Activated CD4-positive, alpha-beta T cell treated with anti-CD3 and anti-CD28 coated beads for 36 hours (primary cell): Measurements from ENCODE around the gene IFT57. TPM values are rescaled to one million over a fixed set of nuclear protein-coding genes. Genes with fewer than 3 reads are reported as not detected.

ENCODE experiments used
- ATAC-seq: fragments of 200-7000 bp; cut with Tn5 transposase; one replicate; pipeline ENCODE4 v1.10.0; 2021; ENCODE audit warnings: mild to moderate bottlenecking, moderate library complexity
- CTCF ChIA-PET: fragments of 350-600 bp; sonication (Branson Sonifier 250); formaldehyde crosslinking; loops from one replicate; lab custom pipeline; 2021; ENCODE audit warnings: antibody characterized with exemption; lab: Charles Lee
- POLR2A ChIA-PET: fragments of 350-600 bp; sonication (Branson Sonifier 250); formaldehyde crosslinking; loops from one replicate; lab custom pipeline; 2021; ENCODE audit warnings: antibody characterized with exemption, inconsistent platforms; lab: Charles Lee
- DNase-seq: peaks from one replicate; pipeline ENCODE4 v3.0.0-alpha.2; 2020
- H3K27ac Mint-ChIP-seq: one replicate; pipeline ENCODE4 v1.8.0; 2021; ENCODE audit warnings: mixed read lengths
- H3K27me3 Mint-ChIP-seq: one replicate; pipeline ENCODE4 v1.8.0; 2021; ENCODE audit warnings: mixed read lengths
- H3K36me3 Mint-ChIP-seq: one replicate; pipeline ENCODE4 v1.8.0; 2021; ENCODE audit warnings: low read depth, mixed read lengths
- H3K4me1 Mint-ChIP-seq: one replicate; pipeline ENCODE4 v1.8.0; 2021; ENCODE audit warnings: mixed read lengths
- H3K4me3 Mint-ChIP-seq: one replicate; pipeline ENCODE4 v1.8.0; 2021; ENCODE audit warnings: mild to moderate bottlenecking, moderate library complexity, mixed read lengths
- H3K9me3 Mint-ChIP-seq: one replicate; pipeline ENCODE4 v1.8.0; 2021; ENCODE audit warnings: low read depth, mixed read lengths
- intact Hi-C, 2 experiments: fragments of 100-400 bp; cut with DNase I in 1 of 2; cut with micrococcal nuclease in 1 of 2; formaldehyde crosslinking; loops; one replicate each; pipeline versions ENCODE4 v1.14.2 to v1.15.1; 2022 to 2024; cut with DNase I, micrococcal nuclease
- total RNA-seq, 2 experiments: library from RNA; stranded (reverse); gene quantifications; one replicate each; pipeline ENCODE4 v1.2.3, GENCODE V29; 2021

The IFT57 gene
- total RNA-seq, 2 experiments from 2014 or later, result 27.9 to 29.6 TPM

GRCh38 chr3:108127301-108127988 lies 94.8 kb downstream of the IFT57 start:
- ChIA-PET POLR2A (interaction anchor here (0.5 to 6.9 kb wide), 3 partner anchors 31 to 193 kb away, joined by 3 to 78 read pairs (median 4); partner anchors contain the start of gene CD47), CTCF (interaction anchor here (0.8 to 1.9 kb wide), 4 partner anchors 10 to 41 kb away, joined by 3 to 5 read pairs (median 4); no protein-coding TSS in a partner anchor)
- peak; percentile 33 for ATAC-seq
- H3K36me3 Mint-ChIP-seq, result peaks cover 62% of the 10 kb centered on the region
- H3K27me3 Mint-ChIP-seq, result no peaks in the 10 kb centered on the region
- peaks cover 74% of the 10 kb centered on the region for H3K4me1 Mint-ChIP-seq
- peak overlapping the region; percentile 93 for H3K4me3 Mint-ChIP-seq
- peaks cover 10% of the 10 kb centered on the region for H3K9me3 Mint-ChIP-seq
- intact Hi-C loops, result loop anchor here (5.0 to 10.0 kb wide), 5 partner anchors 175 to 707 kb away; no protein-coding TSS in a partner anchor
- peak; percentile 70 for DNase-seq
- peak overlapping the region; percentile 99 for H3K27ac Mint-ChIP-seq

DNA sequence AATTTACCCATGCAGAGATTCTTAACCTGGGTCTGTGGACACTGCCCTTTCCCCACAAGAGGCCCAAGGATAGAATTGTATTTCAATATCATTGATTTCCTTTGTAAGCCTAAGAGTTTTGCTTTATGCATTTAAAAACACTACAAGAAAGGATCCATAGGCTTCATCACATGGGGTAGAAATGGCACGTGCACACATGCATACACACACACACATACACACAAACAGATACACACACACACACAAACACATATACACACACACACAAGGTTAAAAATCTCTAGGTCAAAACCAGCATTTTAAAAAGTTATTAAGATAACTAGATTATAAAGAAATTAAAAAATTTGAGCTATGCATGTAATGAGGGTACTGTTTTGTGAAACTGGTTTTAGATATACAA lies 95.9 kb downstream of the IFT57 start:
- H3K9me3 Mint-ChIP-seq, result peaks cover 10% of the 10 kb centered on the region
- intact Hi-C loops, result loop anchor here (5.0 to 10.0 kb wide), 5 partner anchors 176 to 708 kb away; no protein-coding TSS in a partner anchor
- H3K4me1 Mint-ChIP-seq, result peaks cover 71% of the 10 kb centered on the region
- peak overlapping the region; percentile 93 for H3K4me3 Mint-ChIP-seq
- ChIA-PET POLR2A (interaction anchor here (1.1 to 6.9 kb wide), 4 partner anchors 8 to 96 kb away, joined by 3 to 78 read pairs (median 6); partner anchors contain the start of genes CD47 and IFT57), CTCF (interaction anchor here (1.0 to 1.9 kb wide), 4 partner anchors 11 to 97 kb away, joined by 3 to 5 read pairs (median 4); partner anchors contain the start of gene IFT57)
- DNase-seq (no peak), ATAC-seq (no peak)
- peaks cover 51% of the 10 kb centered on the region for H3K36me3 Mint-ChIP-seq
- H3K27ac Mint-ChIP-seq, result peak overlapping the region; percentile 96
- H3K27me3 Mint-ChIP-seq, result no peaks in the 10 kb centered on the region

GRCh38 chr3:108125550-108126071 lies 96.6 kb downstream of the IFT57 start:
- peaks cover 44% of the 10 kb centered on the region for H3K36me3 Mint-ChIP-seq
- peak; percentile 39 for ATAC-seq

GRCh38 chr3:108125153-108125543 lies 97.1 kb downstream of the IFT57 start:
- ATAC-seq (peak; percentile 3), DNase-seq (no peak)
- Mint-ChIP-seq H3K9me3 (peaks cover 10% of the 10 kb centered on the region), H3K4me1 (peaks cover 65% of the 10 kb centered on the region), H3K27ac (peak overlapping the region; percentile 96), H3K36me3 (peaks cover 40% of the 10 kb centered on the region), H3K27me3 (no peaks in the 10 kb centered on the region), H3K4me3 (peak overlapping the region; percentile 93)
- intact Hi-C loops, result loop anchor here (1.0 to 10.0 kb wide), 10 partner anchors 9 to 710 kb away; partner anchors contain the start of genes IFT57 (in 2 of the 2), CIP2A (in 1 of the 2) and DZIP3 (in 1 of the 2)
- ChIA-PET CTCF (interaction anchor here (0.6 to 0.7 kb wide), 2 partner anchors 194 to 696 kb away, joined by 3 read pairs; no protein-coding TSS in a partner anchor), POLR2A (interaction anchor here (0.8 to 6.9 kb wide), 7 partner anchors 24 to 263 kb away, joined by 4 to 78 read pairs (median 6); partner anchors contain the start of genes CD47 and IFT57)

More at GRCh38 chr3:108125550-108126071, 96.6 kb downstream of the IFT57 start:
- Mint-ChIP-seq H3K4me3 (peak overlapping the region; percentile 93), H3K27ac (peak overlapping the region; percentile 96), H3K9me3 (peaks cover 10% of the 10 kb centered on the region), H3K4me1 (peaks cover 69% of the 10 kb centered on the region), H3K27me3 (no peaks in the 10 kb centered on the region)
- ChIA-PET POLR2A (interaction anchor here (0.8 to 6.9 kb wide), 8 partner anchors 9 to 263 kb away, joined by 3 to 78 read pairs (median 6); partner anchors contain the start of genes CD47 and IFT57), CTCF (interaction anchor here (0.6 to 1.9 kb wide), 4 partner anchors 39 to 696 kb away, joined by 3 to 5 read pairs (median 4); partner anchors contain the start of gene IFT57)
- DNase-seq, result peak; percentile 74
- intact Hi-C loops, result loop anchor here (1.0 to 10.0 kb wide), 10 partner anchors 9 to 709 kb away; partner anchors contain the start of genes IFT57 (in 2 of the 2), CIP2A (in 1 of the 2) and DZIP3 (in 1 of the 2)

- Mint-ChIP-seq H3K4me3 (peak overlapping the region; percentile 93), H3K36me3 (peaks cover 36% of the 10 kb centered on the region), H3K9me3 (peaks cover 11% of the 10 kb centered on the region), H3K4me1 (peaks cover 62% of the 10 kb centered on the region), H3K27ac (peak overlapping the region; percentile 96), H3K27me3 (no peaks in the 10 kb centered on the region)
- peak; percentile 82 for DNase-seq
- ChIA-PET CTCF (interaction anchor here (0.6 to 1.7 kb wide), 8 partner anchors 9 to 214 kb away, joined by 3 to 6 read pairs (median 4); no protein-coding TSS in a partner anchor), POLR2A (interaction anchor here (0.6 to 6.9 kb wide), 6 partner anchors 21 to 264 kb away, joined by 3 to 78 read pairs (median 4); partner anchors contain the start of gene CD47)
- ATAC-seq, result peak; percentile 70
- intact Hi-C loops, result loop anchor here (1.0 to 10.0 kb wide), 12 partner anchors 10 to 710 kb away; partner anchors contain the start of genes IFT57 (in 2 of the 2), CD47 (in 1 of the 2), CIP2A (in 1 of the 2) and DZIP3 (in 1 of the 2)
These were observed 97.7 kb downstream of the IFT57 start for GRCh38 chr3:108124337-108125152.

DNA sequence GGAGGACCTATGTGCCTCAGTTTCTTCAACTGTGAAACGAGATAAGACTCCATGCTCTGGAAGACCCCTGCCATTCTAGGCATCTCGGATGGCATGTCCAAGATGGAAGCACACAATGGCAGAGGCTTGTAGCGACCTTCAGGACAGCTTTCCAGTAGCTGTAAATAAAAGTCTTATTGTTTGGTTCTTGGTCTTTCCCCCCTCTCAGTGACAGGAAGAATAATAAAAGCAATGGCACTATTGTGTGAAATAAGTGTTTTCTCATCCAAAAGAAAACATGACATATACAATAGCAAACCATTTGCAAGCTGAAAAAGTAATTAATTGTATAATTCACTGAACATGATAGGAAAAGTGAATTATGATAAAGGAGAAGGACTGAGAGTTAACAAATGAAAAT lies 98.9 kb downstream of the IFT57 start:
- Mint-ChIP-seq H3K36me3 (peaks cover 24% of the 10 kb centered on the region), H3K27me3 (no peaks in the 10 kb centered on the region), H3K4me3 (no peak overlapping the region), H3K27ac (peak overlapping the region; percentile 96), H3K4me1 (peaks cover 62% of the 10 kb centered on the region), H3K9me3 (peaks cover 13% of the 10 kb centered on the region)
- DNase-seq (no peak), ATAC-seq (no peak)
- intact Hi-C loops, result loop anchor here in 1 of 2 experiments (10.0 kb wide), 1 partner anchor 711 kb away; no protein-coding TSS in a partner anchor
- POLR2A ChIA-PET, result interaction anchor here (1.2 to 6.9 kb wide), 2 partner anchors 32 to 711 kb away, joined by 3 to 78 read pairs; partner anchors contain the start of gene CD47
- CTCF ChIA-PET, result interaction anchor here (1.1 to 1.7 kb wide), 5 partner anchors 9 to 101 kb away, joined by 3 to 6 read pairs (median 5); no protein-coding TSS in a partner anchor

DNA sequence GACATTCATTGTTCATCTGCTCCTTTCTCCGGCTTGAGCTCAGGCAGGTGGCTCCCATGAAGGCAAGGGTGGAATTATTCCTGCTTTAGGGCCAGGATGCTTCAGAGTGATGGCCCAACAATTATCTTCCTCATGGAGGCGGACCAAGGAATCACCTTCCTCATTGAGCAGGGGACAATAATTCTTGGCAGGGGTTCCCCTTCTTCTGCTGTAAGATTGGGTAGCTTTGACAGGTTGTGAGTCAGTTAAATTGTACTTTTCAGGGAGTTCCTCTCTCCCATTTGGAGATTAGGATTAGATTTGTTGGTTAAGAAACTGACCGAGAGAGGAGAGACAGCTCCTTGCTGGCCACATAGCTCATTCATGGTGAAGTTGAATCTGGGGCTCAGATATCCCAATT lies 99.9 kb downstream of the IFT57 start:
- H3K4me3 Mint-ChIP-seq, result no peak overlapping the region
- H3K27ac Mint-ChIP-seq, result no peak overlapping the region
- peaks cover 16% of the 10 kb centered on the region for H3K36me3 Mint-ChIP-seq
- DNase-seq (no peak), ATAC-seq (no peak)
- POLR2A ChIA-PET, result interaction anchor here (0.7 to 6.9 kb wide), 2 partner anchors 31 to 49 kb away, joined by 3 to 78 read pairs; partner anchors contain the start of gene CD47
- H3K4me1 Mint-ChIP-seq, result peaks cover 64% of the 10 kb centered on the region
- intact Hi-C loops, result loop anchor here in 1 of 2 experiments (10.0 kb wide), 1 partner anchor 713 kb away; no protein-coding TSS in a partner anchor
- no peaks in the 10 kb centered on the region for H3K27me3 Mint-ChIP-seq
- CTCF ChIA-PET, result interaction anchor here (1.2 to 1.4 kb wide), 3 partner anchors 9 to 17 kb away, joined by 3 to 5 read pairs (median 4); no protein-coding TSS in a partner anchor
- peaks cover 7% of the 10 kb centered on the region for H3K9me3 Mint-ChIP-seq

GRCh38 chr3:108119398-108120104 lies 102.7 kb downstream of the IFT57 start:
- intact Hi-C loops, result loop anchor here in 1 of 2 experiments (10.0 kb wide), 1 partner anchor 715 kb away; no protein-coding TSS in a partner anchor
- peak overlapping the region; percentile 59 for H3K27ac Mint-ChIP-seq

DNA sequence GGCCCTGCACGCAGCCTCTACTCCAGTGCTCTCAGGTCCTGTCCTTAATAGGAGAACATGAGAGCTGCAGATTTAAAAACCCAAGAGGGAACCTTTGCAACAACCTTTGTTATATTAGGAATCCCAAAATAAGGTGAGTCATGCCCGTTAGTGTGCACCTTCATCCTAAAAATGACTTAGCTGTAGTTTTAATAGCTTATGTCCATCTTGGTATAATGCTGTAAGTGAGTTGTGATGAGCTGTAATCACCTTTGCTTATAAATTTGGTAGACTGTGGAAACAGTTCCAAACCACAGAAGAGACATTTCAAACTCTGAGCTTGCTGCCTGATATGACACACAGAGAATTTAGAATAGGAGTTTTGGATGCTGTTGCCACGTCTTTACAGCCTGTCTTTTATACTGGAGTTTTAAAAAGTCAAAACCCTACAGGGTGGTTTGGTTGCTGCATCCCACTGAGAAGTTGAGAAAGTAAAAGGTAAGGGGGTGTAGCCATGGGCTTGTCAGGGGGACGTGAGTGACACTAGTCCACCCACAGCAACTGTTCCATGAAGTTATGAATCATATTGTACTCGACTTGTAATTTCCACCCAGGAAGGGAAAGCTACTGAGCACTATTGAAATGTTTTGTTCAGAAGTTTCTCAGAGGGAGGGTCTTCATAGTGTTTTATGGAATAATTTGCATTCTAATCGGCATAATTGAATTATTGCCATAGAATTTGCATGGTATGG lies 104.0 kb downstream of the IFT57 start:
- no peaks in the 10 kb centered on the region for H3K27me3 Mint-ChIP-seq

More at GRCh38 chr3:108119398-108120104, 102.7 kb downstream of the IFT57 start:
- Mint-ChIP-seq H3K27me3 (no peaks in the 10 kb centered on the region), H3K4me3 (no peak overlapping the region), H3K4me1 (peaks cover 62% of the 10 kb centered on the region), H3K9me3 (peaks cover 6% of the 10 kb centered on the region), H3K36me3 (no peaks in the 10 kb centered on the region)
- ChIA-PET POLR2A (no interaction called here), CTCF (no interaction called here)
- DNase-seq, result no peak
- ATAC-seq, result no peak

More for the DNA sequence above, 104.0 kb downstream of the IFT57 start:
- Mint-ChIP-seq H3K36me3 (no peaks in the 10 kb centered on the region), H3K27ac (peak overlapping the region; percentile 66), H3K9me3 (peaks cover 6% of the 10 kb centered on the region), H3K4me1 (peaks cover 48% of the 10 kb centered on the region), H3K4me3 (no peak overlapping the region)
- CTCF ChIA-PET, result interaction anchor here (0.6 to 2.6 kb wide), 7 partner anchors 13 to 31 kb away, joined by 3 to 10 read pairs (median 4); no protein-coding TSS in a partner anchor
- POLR2A ChIA-PET, result interaction anchor here (0.6 to 2.4 kb wide), 7 partner anchors 17 to 302 kb away, joined by 3 to 18 read pairs (median 4); no protein-coding TSS in a partner anchor
- intact Hi-C loops, result loop anchor here in 1 of 2 experiments (1.0 kb wide), 1 partner anchor 30 kb away; no protein-coding TSS in a partner anchor
- ATAC-seq, result peak; percentile 90
- peak; percentile 47 for DNase-seq
